Measurements from ENCODE around the gene PTK6.

The PTK6 gene

GRCh38 chr20:63478346-63479302 is 58.6 kb downstream of the PTK6 start:
- no peak overlapping the region for H3K4me3 ChIP-seq (ENCODE audit: low read depth, low read length, poor library complexity, severe bottlenecking)
- no peaks in the 10 kb centered on the region for H4K20me1 ChIP-seq (ENCODE audit: insufficient read depth, low read length)
- no peaks in the 10 kb centered on the region for H3K9me3 ChIP-seq (ENCODE audit: low read length)
- no peaks in the 10 kb centered on the region for H3F3A ChIP-seq (ENCODE audit: insufficient read depth, low read length)
- H2AFZ ChIP-seq (ENCODE audit: low read length): no peak overlapping the region
- 0 out of 2 replicates have a peak, but pooled peaks cover 3% of the 10 kb centered on the region for H3K27me3 ChIP-seq (ENCODE audit: insufficient read depth, low read length)
- TF ChIP-seq CTCF (IDR thresholded peaks at IDR 0.05; ENCODE audit: low read length) (no peak), EZH2 (IDR thresholded peaks at IDR 0.05; ENCODE audit: borderline replicate concordance, low read length) (no peak)
- H3K79me2 ChIP-seq (ENCODE audit: insufficient read depth, low read length): no peaks in the 10 kb centered on the region
- no peaks in the 10 kb centered on the region for H3K4me1 ChIP-seq (ENCODE audit: insufficient read depth, low read length, severe bottlenecking)
- H3K9me2 ChIP-seq (ENCODE audit: low read depth, low read length): no peaks in the 10 kb centered on the region
- no peak overlapping the region for H3K27ac ChIP-seq (ENCODE audit: low read depth, low read length, poor library complexity, severe bottlenecking)
- no peaks in the 10 kb centered on the region for H3K36me3 ChIP-seq (ENCODE audit: insufficient read depth, low read length)
- H3K9ac ChIP-seq (ENCODE audit: low read length): no peak overlapping the region
- no peak overlapping the region for H3K4me2 ChIP-seq (ENCODE audit: low read length)
